K562 (cell line): ENCODE measurements around the gene CD9. TPM values are rescaled to one million over a fixed set of nuclear protein-coding genes. Genes with fewer than 3 reads are reported as not detected.

Source experiments
- ATAC-seq: fragments of 200-7000 bp; cut with Tn5 transposase; 3 replicates; pipeline ENCODE4 v1.9.1; 2020; ENCODE audit warnings: moderate library complexity
- BruUV-seq: library from RNA; stranded (reverse); fragments of 400-500 nt; replicated peaks from 2 replicates; lab custom pipeline; 2021; lab: Mats Ljungman, UMichigan
- CTCF ChIA-PET: fragments of 300-600 bp; formaldehyde crosslinking; extraction: SDS; loops from one replicate; lab custom pipeline; 2021; ENCODE audit warnings: low intra/inter-chr PET ratio; lab: Yijun Ruan, JAX
- POLR2A ChIA-PET: fragments of 300-600, 350-650 bp; sonication (Branson Sonifier 250); formaldehyde crosslinking; extraction: SDS; loops from one replicate; lab custom pipeline; 2021; ENCODE audit warnings: antibody characterized with exemption, inconsistent platforms; lab: Yijun Ruan, JAX
- DNase-seq, 4 experiments: peaks; one replicate each; pipeline versions ENCODE4 v3.0.0 to v3.0.0-alpha.2; 2011 to 2018; ENCODE audit warnings: low spot score in 3 of 4, mixed read lengths in 3 of 4; ENCODE audit errors: extremely low read depth in 1 of 4
- FAIRE-seq: peaks from 2 replicates; lab custom pipeline; 2011; peaks lifted over from hg19 to GRCh38; lab: Jason Lieb, UNC
- H2AFZ ChIP-seq: 2 replicates; pipeline ENCODE4 v1.6.0; 2011; ENCODE audit warnings: low read depth, low read length, control low read depth, inconsistent platforms
- H3K27ac ChIP-seq: fragments of 200-600 bp; 3 replicates; pipeline ENCODE4 v1.8.0; 2011; ENCODE audit warnings: low read depth, mild to moderate bottlenecking, control low read depth, inconsistent platforms, low read length, moderate library complexity, mixed read lengths; ENCODE audit errors: extremely low read depth
- H3K27me3 ChIP-seq, 2 experiments: fragments of 300-600 bp in 1 of 2; 2 replicates in 1 of 2; 3 replicates in 1 of 2; pipeline versions ENCODE4 v1.6.0 to v1.8.0; 2011; ENCODE audit warnings: inconsistent platforms in 2 of 2, low read length in 2 of 2, mild to moderate bottlenecking in 1 of 2, mixed read lengths in 1 of 2, moderate library complexity in 1 of 2; ENCODE audit not compliant: control insufficient read depth in 2 of 2, insufficient read depth in 2 of 2
- H3K36me3 ChIP-seq: fragments of 300-600 bp; 3 replicates; pipeline ENCODE4 v1.8.0; 2011; ENCODE audit warnings: mild to moderate bottlenecking, low read length, inconsistent platforms; ENCODE audit not compliant: control insufficient read depth, insufficient read depth
- H3K4me1 ChIP-seq, 2 experiments: fragments of 200-600 bp in 1 of 2; replicated peaks in 1 of 2; 2 replicates in 1 of 2; 3 replicates in 1 of 2; pipeline versions ENCODE4 v1.5.1 to v1.8.0; 2011; ENCODE audit warnings: inconsistent platforms in 2 of 2, low read length in 2 of 2, mild to moderate bottlenecking in 1 of 2, mixed read lengths in 1 of 2, moderate library complexity in 1 of 2; ENCODE audit not compliant: control insufficient read depth in 2 of 2, insufficient read depth in 2 of 2
- H3K4me2 ChIP-seq: 2 replicates; pipeline ENCODE4 v1.6.1; 2011; ENCODE audit warnings: low read length, control low read depth, inconsistent platforms, mixed read lengths; ENCODE audit not compliant: insufficient read depth
- H3K4me3 ChIP-seq: fragments of 200-600 bp; sonication (generic), shearing (Covaris generic); 2 replicates; pipeline ENCODE4 v1.5.1; 2016; ENCODE audit warnings: control low read depth, inconsistent platforms
- H3K79me2 ChIP-seq: fragments of 200-600 bp; 3 replicates; pipeline ENCODE4 v1.8.0; 2011; ENCODE audit warnings: low read length, inconsistent platforms; ENCODE audit not compliant: control insufficient read depth, insufficient read depth
- H3K9ac ChIP-seq, 2 experiments: 2 replicates each; pipeline versions ENCODE4 v1.6.0 to v1.6.1; 2011; ENCODE audit warnings: low read depth in 2 of 2, low read length in 2 of 2, control low read depth in 1 of 2, inconsistent platforms in 1 of 2, mild to moderate bottlenecking in 1 of 2, mixed read lengths in 1 of 2; ENCODE audit not compliant: insufficient read depth in 1 of 2
- H3K9me1 ChIP-seq: one replicate; pipeline ENCODE4 v1.6.0; 2011; ENCODE audit warnings: inconsistent platforms, mild to moderate bottlenecking, low read length, moderate library complexity; ENCODE audit not compliant: control insufficient read depth, insufficient read depth
- H3K9me3 ChIP-seq: replicated peaks from 2 replicates; pipeline ENCODE4 v1.5.1; 2011; ENCODE audit warnings: low read depth, low read length, inconsistent platforms; ENCODE audit not compliant: control insufficient read depth, insufficient read depth
- H4K20me1 ChIP-seq: replicated peaks from 2 replicates; pipeline ENCODE4 v1.6.1; 2011; ENCODE audit warnings: low read length, inconsistent platforms, mixed read lengths; ENCODE audit not compliant: control insufficient read depth, insufficient read depth
- CCAR2 ChIP-seq: fragments of 200-400 bp; formaldehyde crosslinking; IDR thresholded peaks from 2 replicates; pipeline ENCODE4 v1.6.1; 2017; ENCODE audit warnings: mild to moderate bottlenecking, low read depth, low read length
- CHD1 ChIP-seq: fragments of 200-600 bp; sonication (generic); IDR thresholded peaks from one replicate; pipeline ENCODE4 v1.6.1; 2012; ENCODE audit warnings: mild to moderate bottlenecking, moderate library complexity, low read length, inconsistent platforms
- ETV1 ChIP-seq: fragments of 450-650 bp; conservative IDR thresholded peaks from 2 replicates; pipeline ENCODE4 v1.6.1; 2016; ENCODE audit warnings: missing genetic modification characterization, control low read depth, low read depth, missing compliant biosample characterization
- ETV6 ChIP-seq, 3 experiments: fragments of 150-350 bp in 1 of 3; sonication (generic) in 1 of 3; formaldehyde crosslinking in 1 of 3; IDR thresholded peaks; 2 replicates each; pipeline versions ENCODE4 v1.6.1 to v1.8.0; 2014 to 2022; ENCODE audit warnings: borderline replicate concordance in 2 of 3, low read depth in 2 of 3, antibody characterized with exemption in 1 of 3, low read length in 1 of 3, mild to moderate bottlenecking in 1 of 3, missing genetic modification reagents in 1 of 3
- GABPB2 ChIP-seq: fragments of 250-450 bp; sonication (Bioruptor Pico); conservative IDR thresholded peaks from 2 replicates; pipeline ENCODE4 v1.5.1; 2021; ENCODE audit warnings: mild to moderate bottlenecking
- HMG20B ChIP-seq: fragments of 250-450 bp; sonication (Bioruptor Pico); IDR thresholded peaks from 2 replicates; pipeline ENCODE4 v1.5.0; 2021; ENCODE audit warnings: mild to moderate bottlenecking
- KDM1A ChIP-seq, 2 experiments: fragments of 450-650 bp; IDR thresholded peaks; 2 replicates each; pipeline ENCODE4 v1.6.1; 2016; ENCODE audit warnings: mild to moderate bottlenecking in 2 of 2
- POLR3A ChIP-seq: IDR thresholded peaks from 2 replicates; pipeline ENCODE4 v1.6.1; 2011; ENCODE audit warnings: borderline replicate concordance, mild to moderate bottlenecking, moderate library complexity; ENCODE audit not compliant: insufficient read length, insufficient read depth; ENCODE audit errors: extremely low read depth
- RBM15 ChIP-seq: fragments of 200-400 bp; formaldehyde crosslinking; IDR thresholded peaks from 2 replicates; pipeline ENCODE4 v1.6.1; 2018; ENCODE audit warnings: mild to moderate bottlenecking, low read length, moderate library complexity; ENCODE audit not compliant: insufficient read depth
- XRCC4 ChIP-seq: IDR thresholded peaks from one replicate; pipeline ENCODE4 v1.6.1; 2011; ENCODE audit not compliant: insufficient read depth, insufficient read length; ENCODE audit errors: extremely low read depth
- ZBTB12 ChIP-seq: fragments of 250-450 bp; sonication (Bioruptor Pico); IDR thresholded peaks from 2 replicates; pipeline ENCODE4 v1.4.0; 2020
- ZBTB26 ChIP-seq: fragments of 450-650 bp; formaldehyde crosslinking; IDR thresholded peaks from 2 replicates; pipeline ENCODE4 v1.4.0; 2022; ENCODE audit warnings: missing genetic modification characterization
- ZBTB34 ChIP-seq: fragments of 250-450 bp; sonication (Bioruptor Pico); IDR thresholded peaks from 2 replicates; pipeline ENCODE4 v1.8.0; 2021; ENCODE audit warnings: mild to moderate bottlenecking, moderate library complexity
- ZBTB8A ChIP-seq: fragments of 450-650 bp; IDR thresholded peaks from 2 replicates; pipeline ENCODE4 v1.6.1; 2018; ENCODE audit warnings: mild to moderate bottlenecking, moderate library complexity; ENCODE audit not compliant: partially characterized antibody
- ZNF354B ChIP-seq: fragments of 250-450 bp; sonication (Bioruptor Pico); IDR thresholded peaks from 2 replicates; pipeline ENCODE4 v1.4.0; 2020
- ZNF589 ChIP-seq: fragments of 200-800 bp; sonication (Bioruptor generic); IDR thresholded peaks from 2 replicates; pipeline ENCODE4 v1.6.1; 2016; ENCODE audit warnings: low read depth, missing genetic modification characterization, missing compliant biosample characterization
- WGBS: fragments of 100-300 bp; shearing (Covaris generic); methylation state at CpG from one replicate; pipeline ENCODE4 v1.1.6; 2016; ENCODE audit warnings: low coverage, mixed read lengths; ENCODE audit not compliant: insufficient coverage; ENCODE audit errors: missing lambda C conversion rate; 5-methylcytosine and 5-hydroxymethylcytosine counted together
- in situ Hi-C: fragments of 300-500 bp; cut with MboI; formaldehyde crosslinking; loops from 4 replicates; pipeline ENCODE4 v1.15.0; 2018; ENCODE audit warnings: inconsistent platforms, mixed read lengths
- intact Hi-C: fragments of 100-400 bp; cut with micrococcal nuclease; formaldehyde crosslinking; loops from 2 replicates; pipeline ENCODE4 v1.14.2; 2022
- polyA plus RNA-seq, 8 experiments: library from polyadenylated mRNA; depleted of rRNA in 4 of 8; stranded (reverse) in 5 of 8; unstranded in 3 of 8; fragments of >200 nt; fragmentation: Nextera tagmentation in 2 of 8; fragmentation: Illumina TruSeq in 1 of 8; extraction: Ambion mirVana in 2 of 8; extraction: Trizol in 1 of 8; gene quantifications; 2 replicates each; pipeline versions ENCODE4 v1.2.1 to v1.2.3, GENCODE V29; 2011 to 2014; ENCODE audit warnings: inconsistent platforms in 1 of 8, missing spikeins in 1 of 8
- total RNA-seq, 7 experiments: library from RNA; depleted of rRNA in 6 of 7; stranded (reverse); fragments of >200 nt in 6 of 7; fragmentation: Illumina TruSeq in 2 of 7; extraction: Trizol in 2 of 7; gene quantifications; 2 replicates each; pipeline versions ENCODE4 v1.2.1 to v1.2.3, GENCODE V29; 2011 to 2021; ENCODE audit warnings: low replicate concordance in 1 of 7

The CD9 gene
- total and polyA plus RNA-seq, 9 of the 15 experiments (the other 6 are each of a cell fraction or from before 2014, with no cell fraction given): 0.43 to 5.6 (median 0.62) TPM

GRCh38 chr12:6266541-6266966, 66.4 kb downstream of the CD9 start:
- Histone ChIP-seq H3K9me3 (no peaks in the 10 kb centered on the region), H3K4me2 (no peak overlapping the region), H3K27ac (no peak overlapping the region), H3K36me3 (no peaks in the 10 kb centered on the region), H3K9me1 (no peaks in the 10 kb centered on the region), H3K27me3 (no peaks in the 10 kb centered on the region), H3K9ac (no peak overlapping the region), H3K79me2 (no peaks in the 10 kb centered on the region), H4K20me1 (peaks cover 6% of the 10 kb centered on the region; the same call in 1 of the 2 replicates), H3K4me3 (no peak overlapping the region), H2AFZ (no peak overlapping the region), H3K4me1 (peaks cover 27 to 31% of the 10 kb centered on the region in 2 experiments)
- FAIRE-seq (no peak), ATAC-seq (no peak), DNase-seq (no peak)
- no TSS peak for BruUV-seq
- WGBS: 57% methylated on average over 5 of the region's 7 CpGs
- ChIA-PET POLR2A (interaction anchor here (0.9 kb wide), 1 partner anchor 36 kb away, joined by 3 read pairs; no protein-coding TSS in a partner anchor), CTCF (no interaction called here)
- in situ Hi-C loops (no loop called here), intact Hi-C loops (no loop called here)
- TF ChIP-seq HMG20B (CRISPR knock-in tag) (no peak), XRCC4 (no peak), RBM15 (no peak), ZBTB26 (CRISPR knock-in tag) (no peak), CCAR2 (no peak), POLR3A (no peak), ZBTB8A (no peak), ZNF589 (no peak), ETV1 (tag) (no peak), ETV6 (IDR thresholded peaks at IDR 0.05; ENCODE audit: borderline replicate concordance in 1 of 2, low read depth in 2 of 2, low read length in 1 of 2) (no peak), ETV6 (CRISPR knock-in tag; IDR thresholded peaks at IDR 0.05; ENCODE audit: borderline replicate concordance) (no peak), CHD1 (no peak), KDM1A (IDR thresholded peaks at IDR 0.05) (no peak), ZBTB34 (CRISPR knock-in tag) (no peak), ZNF354B (no peak), GABPB2 (CRISPR knock-in tag) (no peak), ZBTB12 (no peak)
